ENCODE measurements around the gene TSEN34.

- TF ChIP-seq CTCF (conservative IDR thresholded peaks at IDR 0.05; ENCODE audit: low read depth, low read length) (no peak), EZH2 (IDR thresholded peaks at IDR 0.05; ENCODE audit: borderline replicate concordance, low read depth, low read length, poor library complexity, severe bottlenecking) (no peak)
Observed at GRCh38 chr19:54196536-54196935, 5.4 kb downstream of the TSEN34 start.
